A549 (cell line): ENCODE measurements around the gene NUDCD3. TPM values are rescaled to one million over a fixed set of nuclear protein-coding genes. Genes with fewer than 3 reads are reported as not detected.

Experiments
- ATAC-seq, 2 experiments: fragments of 200-7000 bp in 1 of 2; fragments of >200 bp in 1 of 2; cut with Nextera tagmentation in 1 of 2; cut with Tn5 transposase in 1 of 2; 3 replicates each; pipeline versions ENCODE4 v1.8.0 to v1.9.1; 2018 to 2020; ENCODE audit warnings: mild to moderate bottlenecking in 1 of 2, moderate library complexity in 1 of 2
- CTCF ChIA-PET: fragments of 300-600 bp; sonication (Branson Sonifier 250); formaldehyde crosslinking; extraction: SDS; loops from one replicate; lab custom pipeline; 2021; ENCODE audit warnings: antibody characterized with exemption, inconsistent platforms; lab: Yijun Ruan, JAX
- POLR2A ChIA-PET: fragments of 350-600 bp; formaldehyde crosslinking; extraction: SDS; loops from one replicate; lab custom pipeline; 2021; ENCODE audit warnings: antibody characterized with exemption, inconsistent platforms; lab: Yijun Ruan, JAX
- DNase-seq, 2 experiments: peaks; one replicate each; pipeline versions ENCODE4 v3.0.0 to v3.0.0-alpha.2; 2011 to 2016; ENCODE audit warnings: low read depth in 1 of 2, low spot score in 1 of 2
- FAIRE-seq: peaks from 2 replicates; lab custom pipeline; 2011; peaks lifted over from hg19 to GRCh38; lab: Jason Lieb, UNC
- H3K27ac ChIP-seq, 2 experiments: fragments of >200 bp; sonication (Bioruptor Twin); formaldehyde crosslinking; 3 replicates each; pipeline ENCODE4 v1.5.1; 2016 to 2017
- H3K4me1 ChIP-seq: fragments of >200 bp; sonication (Bioruptor Twin); formaldehyde crosslinking; 3 replicates; pipeline ENCODE4 v1.6.1; 2016
- H3K4me2 ChIP-seq: fragments of >200 bp; sonication (Bioruptor Twin); formaldehyde crosslinking; 3 replicates; pipeline ENCODE4 v1.6.1; 2016
- H3K4me3 ChIP-seq: fragments of >200 bp; sonication (Bioruptor Twin); formaldehyde crosslinking; 3 replicates; pipeline ENCODE4 v1.5.1; 2016
- H3K9me3 ChIP-seq: fragments of >200 bp; sonication (Bioruptor Twin); formaldehyde crosslinking; 3 replicates; pipeline ENCODE4 v1.6.1; 2016
- ATOH8 ChIP-seq: fragments of 250-450 bp; sonication (Bioruptor Pico); IDR thresholded peaks from 2 replicates; pipeline ENCODE4 v1.5.0; 2020; ENCODE audit warnings: low read depth, mild to moderate bottlenecking, moderate library complexity
- BCL3 ChIP-seq: fragments of >200 bp; sonication (Bioruptor Twin); formaldehyde crosslinking; IDR thresholded peaks from 3 replicates; pipeline ENCODE4 v1.6.1; 2016
- CBX8 ChIP-seq: fragments of 200-600 bp; sonication (generic); IDR thresholded peaks from 2 replicates; pipeline ENCODE4 v1.6.1; 2016
- CHD2 ChIP-seq: fragments of 150-350 bp; IDR thresholded peaks from 2 replicates; pipeline ENCODE4 v1.6.1; 2014; ENCODE audit warnings: low read length; ENCODE audit not compliant: partially characterized antibody
- CHD4 ChIP-seq: fragments of 200-600 bp; sonication (generic); IDR thresholded peaks from 2 replicates; pipeline ENCODE4 v1.6.1; 2016; ENCODE audit warnings: antibody characterized with exemption, mild to moderate bottlenecking, borderline replicate concordance
- E2F6 ChIP-seq: IDR thresholded peaks from 2 replicates; pipeline ENCODE4 v1.6.1; 2012; ENCODE audit warnings: low read depth, borderline replicate concordance
- ESRRA ChIP-seq: fragments of 150-350 bp; IDR thresholded peaks from 2 replicates; pipeline ENCODE4 v1.6.1; 2014; ENCODE audit warnings: mild to moderate bottlenecking, low read length, borderline replicate concordance
- FOXS1 ChIP-seq: fragments of 250-450 bp; sonication (Bioruptor Pico); IDR thresholded peaks from 2 replicates; pipeline ENCODE4 v1.5.0; 2020; ENCODE audit warnings: mild to moderate bottlenecking, moderate library complexity
- HDAC2 ChIP-seq: fragments of 200-600 bp; sonication (generic); IDR thresholded peaks from 2 replicates; pipeline ENCODE4 v1.6.1; 2016
- HES2 ChIP-seq: fragments of >200 bp; sonication (Bioruptor Twin); formaldehyde crosslinking; IDR thresholded peaks from 2 replicates; pipeline ENCODE4 v1.6.1; 2016
- HMGXB4 ChIP-seq: fragments of 250-450 bp; sonication (Bioruptor Pico); IDR thresholded peaks from 2 replicates; pipeline ENCODE4 v1.5.0; 2021; ENCODE audit warnings: mild to moderate bottlenecking, moderate library complexity, borderline replicate concordance
- HOXB13 ChIP-seq: fragments of 250-450 bp; sonication (Bioruptor Pico); IDR thresholded peaks from 2 replicates; pipeline ENCODE4 v1.5.0; 2020; ENCODE audit warnings: low read depth, mild to moderate bottlenecking, moderate library complexity
- MAX ChIP-seq: IDR thresholded peaks from 2 replicates; pipeline ENCODE4 v1.6.1; 2012
- MYC ChIP-seq: IDR thresholded peaks from 2 replicates; pipeline ENCODE4 v1.6.1; 2012; ENCODE audit warnings: mild to moderate bottlenecking, inconsistent platforms, low read length, improper control_type of control experiment, borderline replicate concordance
- NR3C1 ChIP-seq: fragments of >200 bp; sonication (Bioruptor Twin); formaldehyde crosslinking; IDR thresholded peaks from 3 replicates; pipeline ENCODE4 v1.6.1; 2017
- PHF8 ChIP-seq: fragments of 200-600 bp; sonication (generic); IDR thresholded peaks from 2 replicates; pipeline ENCODE4 v1.6.1; 2016; ENCODE audit warnings: low read depth, mild to moderate bottlenecking, antibody characterized with exemption, moderate library complexity, borderline replicate concordance
- POLR2AphosphoS2 ChIP-seq: conservative IDR thresholded peaks from 2 replicates; pipeline ENCODE4 v1.6.1; 2012; ENCODE audit warnings: low read length, improper control_type of control experiment, inconsistent platforms
- REST ChIP-seq: fragments of 200-600 bp; sonication (generic); IDR thresholded peaks from 2 replicates; pipeline ENCODE4 v1.6.1; 2016; ENCODE audit warnings: antibody characterized with exemption, mild to moderate bottlenecking, moderate library complexity
- TFCP2L1 ChIP-seq: fragments of 250-450 bp; sonication (Bioruptor Pico); IDR thresholded peaks from 2 replicates; pipeline ENCODE4 v1.5.0; 2021; ENCODE audit warnings: mild to moderate bottlenecking
- USF2 ChIP-seq: fragments of 450-650 bp; IDR thresholded peaks from 2 replicates; pipeline ENCODE4 v1.6.1; 2014; ENCODE audit warnings: antibody characterized with exemption
- ZC3H11A ChIP-seq: fragments of 450-650 bp; IDR thresholded peaks from 2 replicates; pipeline ENCODE4 v1.6.1; 2014; ENCODE audit warnings: antibody characterized with exemption, mild to moderate bottlenecking
- ZSCAN20 ChIP-seq: fragments of 250-450 bp; sonication (Bioruptor Pico); IDR thresholded peaks from 2 replicates; pipeline ENCODE4 v1.8.0; 2022; ENCODE audit warnings: mild to moderate bottlenecking, moderate library complexity
- WGBS: methylation state at CpG from one replicate; pipeline ENCODE4 v1.1.6; 2017; ENCODE audit errors: missing lambda C conversion rate; 5-methylcytosine and 5-hydroxymethylcytosine counted together
- polyA plus RNA-seq, 4 experiments: library from polyadenylated mRNA; depleted of rRNA in 3 of 4; stranded (reverse); fragments of >200 nt; fragmentation: RNase III in 1 of 4; extraction: RNeasy Plus Mini Kit Qiagen cat#74134 plus additional on column Dnase treatment in 1 of 4; gene quantifications; 2 replicates in 3 of 4; 3 replicates in 1 of 4; pipeline ENCODE4 v1.2.3, GENCODE V29; 2011 to 2017

NUDCD3 gene
- polyA plus RNA-seq, 2 of the 4 experiments (the other 2 are of a cell fraction): 44.3 to 66.3 TPM

- no peaks in the 10 kb centered on the region for H3K4me1 ChIP-seq
- no peak for FAIRE-seq
- POLR2A ChIA-PET: no interaction called here
- H3K27ac ChIP-seq: no peak overlapping the region
- H3K4me3 ChIP-seq: no peak overlapping the region
- no peaks in the 10 kb centered on the region for H3K9me3 ChIP-seq
- H3K4me2 ChIP-seq: no peak overlapping the region
- no peak for TF ChIP-seq BCL3
- no peak for TF ChIP-seq HES2
- no peak for TF ChIP-seq E2F6
- no peak for TF ChIP-seq MAX
- no peak for TF ChIP-seq NR3C1
- TF ChIP-seq POLR2AphosphoS2: no peak
- no peak for TF ChIP-seq HMGXB4 (CRISPR knock-in tag)
- CTCF ChIA-PET: interaction anchor here (0.9 to 2.0 kb wide), 4 partner anchors 14 to 192 kb away, joined by 3 to 5 read pairs (median 4); no protein-coding TSS in a partner anchor
- WGBS: 87% methylated on average over 6 of the region's 6 CpGs
- no peak for DNase-seq
- ATAC-seq: no peak
These were observed 58.0 kb downstream of the NUDCD3 start for GRCh38 chr7:44432381-44432977.

- ChIA-PET POLR2A (no interaction called here), CTCF (interaction anchor here (0.6 to 1.2 kb wide), 4 partner anchors 24 to 186 kb away, joined by 3 to 5 read pairs (median 3); no protein-coding TSS in a partner anchor)
- 82% methylated on average over 2 of the region's 2 CpGs for WGBS
- TF ChIP-seq REST: no peak
- TF ChIP-seq MYC: no peak
- no peak for TF ChIP-seq ZC3H11A
- TF ChIP-seq NR3C1: no peak
- no peak for TF ChIP-seq HMGXB4 (CRISPR knock-in tag)
- TF ChIP-seq ESRRA: no peak
- no peak for TF ChIP-seq ZSCAN20
- no peak for TF ChIP-seq USF2
- TF ChIP-seq HOXB13 (CRISPR knock-in tag): no peak
- TF ChIP-seq CHD4: no peak
- TF ChIP-seq HDAC2: no peak
- no peak for TF ChIP-seq POLR2AphosphoS2
- no peak for TF ChIP-seq PHF8
- TF ChIP-seq CHD2: no peak
- TF ChIP-seq ATOH8: no peak
- no peak for TF ChIP-seq FOXS1 (CRISPR knock-in tag)
- TF ChIP-seq CBX8: no peak
- no peak for TF ChIP-seq TFCP2L1 (CRISPR knock-in tag)
- Histone ChIP-seq H3K27ac (no peak overlapping the region), H3K4me3 (no peak overlapping the region), H3K4me2 (no peak overlapping the region), H3K9me3 (no peaks in the 10 kb centered on the region), H3K4me1 (no peaks in the 10 kb centered on the region)
- ATAC-seq: peak; percentile 61 to 77; a peak in 3 of 6 replicates
- peak in 1 of 2 experiments; percentile 27 for DNase-seq
- FAIRE-seq: no peak
These were observed 59.3 kb downstream of the NUDCD3 start for GRCh38 chr7:44431091-44431608.
